ENCODE results near the gene PNCK.

The PNCK gene

DNA sequence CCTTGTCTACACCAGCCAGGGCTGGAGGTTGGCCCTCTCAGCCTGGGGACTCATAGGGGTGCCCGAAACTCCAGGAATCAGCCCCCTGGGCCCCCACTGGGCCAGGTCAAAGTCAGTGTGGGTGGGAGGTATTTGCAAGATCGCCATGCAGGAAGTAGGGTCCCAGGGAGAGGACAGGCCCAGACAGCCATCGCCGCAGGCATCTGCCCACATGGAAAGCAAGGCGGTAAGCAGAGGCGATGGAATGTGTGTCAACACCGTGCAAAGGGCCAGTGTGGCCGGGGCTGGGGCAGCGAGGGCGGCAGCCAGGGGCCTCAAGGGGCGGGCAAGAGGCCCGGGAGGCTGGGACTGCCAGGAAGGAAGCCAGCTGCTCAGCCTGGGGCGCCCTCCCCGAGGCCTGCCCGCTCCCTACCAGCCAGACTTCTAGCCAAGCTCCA, 45.9 kb downstream of the PNCK start:
- DNase-seq (ENCODE audit: low read depth in 3 of 3) = no peak

DNA sequence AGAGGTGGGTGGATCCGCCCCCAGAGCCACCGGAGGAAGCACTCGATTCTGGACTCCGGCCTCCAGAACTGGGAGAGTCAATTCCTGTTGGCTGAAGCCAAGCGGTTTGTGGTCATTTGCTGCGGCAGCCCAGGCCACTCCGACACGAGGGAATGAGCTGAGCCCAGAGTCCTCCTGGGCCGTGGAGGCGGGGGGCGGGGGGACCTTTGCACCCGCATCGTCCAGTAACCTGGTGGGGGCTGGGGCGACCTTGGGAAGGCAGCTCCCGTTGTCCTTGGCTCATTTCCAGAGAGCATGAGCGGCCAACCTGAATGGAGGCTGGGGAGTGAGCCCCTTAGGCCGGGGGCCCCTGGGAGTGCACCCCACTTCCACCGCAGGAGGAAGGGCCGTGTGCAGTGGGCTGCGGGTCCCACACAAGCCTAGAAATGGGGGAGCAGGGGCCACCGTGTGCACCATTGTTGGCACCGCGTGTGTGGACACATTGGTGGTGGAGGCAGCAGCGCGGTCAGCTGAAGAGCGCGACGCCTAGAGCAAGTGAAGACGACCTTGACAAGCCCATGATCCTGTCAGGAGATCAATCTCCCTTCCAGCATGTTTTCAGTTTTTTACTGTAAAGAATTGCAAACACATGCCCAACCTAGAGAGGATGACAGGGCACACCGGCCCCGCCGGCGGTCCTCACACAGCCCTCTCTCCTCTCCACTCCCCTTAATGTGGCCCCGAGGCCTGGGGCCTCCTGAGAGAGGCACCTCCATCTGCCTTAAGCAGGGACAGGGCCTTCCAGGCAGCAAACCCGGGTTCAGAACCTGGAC, 46.5 kb downstream of the PNCK start:
- no peak for DNase-seq (ENCODE audit: low read depth in 3 of 3)

DNA sequence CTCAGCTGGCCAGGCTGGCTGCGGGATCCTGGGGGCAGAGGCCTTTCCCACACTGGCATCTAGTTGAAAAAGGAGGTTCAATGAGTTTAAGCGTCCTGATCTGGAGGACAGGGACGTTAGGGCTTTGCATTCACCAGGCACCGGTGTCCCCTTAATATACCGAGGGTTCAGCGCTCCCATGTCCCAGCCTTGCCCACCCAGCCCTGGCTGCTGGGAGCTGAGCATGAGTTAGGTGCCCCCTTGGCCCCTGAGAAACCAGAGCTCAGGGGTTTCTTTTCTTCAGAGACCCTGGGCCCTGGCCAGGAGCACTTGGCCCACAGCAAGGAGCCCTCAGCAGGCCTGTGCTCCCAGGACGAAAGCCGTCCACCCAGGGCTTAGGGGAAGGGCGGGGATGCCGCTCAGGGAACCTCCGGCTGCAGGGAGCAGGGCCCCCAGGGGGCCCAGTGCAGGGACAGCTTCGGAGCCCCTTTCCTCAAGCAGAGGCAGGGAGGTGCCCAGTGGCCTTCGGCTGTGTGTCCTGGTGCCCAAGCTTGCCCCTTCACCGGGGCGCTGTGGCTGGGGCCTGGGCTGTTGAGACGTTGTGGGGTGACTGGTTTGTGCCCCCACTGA, 47.5 kb downstream of the PNCK start:
- DNase-seq (ENCODE audit: low read depth in 3 of 3) = no peak

DNA sequence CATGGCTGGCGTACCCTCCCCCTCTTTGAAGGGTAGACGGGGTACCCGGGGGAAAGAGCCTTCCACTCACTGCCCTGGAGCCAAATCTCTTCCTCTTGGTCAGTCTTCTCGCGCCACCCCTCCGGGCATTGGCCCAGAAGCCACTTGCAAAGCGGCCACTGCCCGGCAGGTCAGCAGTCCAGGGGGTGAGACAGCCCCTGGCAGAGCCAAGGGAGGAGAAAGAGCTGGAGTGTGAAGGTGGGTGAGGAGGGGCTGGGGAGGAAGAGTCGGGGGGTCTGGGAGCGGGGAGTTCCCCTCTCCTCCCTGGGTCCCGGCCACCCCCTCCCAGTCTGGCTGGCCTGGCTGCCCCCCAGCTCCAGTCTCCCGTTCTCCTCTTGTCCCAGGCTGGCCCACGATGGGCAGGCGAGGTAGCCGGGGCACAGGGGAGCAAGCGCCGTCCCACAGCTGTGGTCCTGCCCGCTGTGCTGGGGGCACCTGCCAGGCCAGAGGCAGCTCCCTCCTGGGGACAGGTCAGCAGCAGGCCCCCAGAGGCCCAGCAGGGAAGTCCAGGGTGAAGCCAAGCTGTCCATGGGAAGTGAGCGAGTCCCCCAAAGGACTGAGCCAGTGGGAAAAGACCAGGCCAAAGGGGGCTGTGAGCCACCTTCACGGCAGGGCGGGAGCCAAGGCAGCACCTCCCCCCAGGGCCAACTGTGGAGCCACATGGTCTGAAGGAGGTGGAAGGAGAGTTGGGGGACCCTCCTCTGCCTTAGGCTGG, 48.2 kb downstream of the PNCK start:
- no peak for DNase-seq (ENCODE audit: low read depth in 3 of 3)

DNA sequence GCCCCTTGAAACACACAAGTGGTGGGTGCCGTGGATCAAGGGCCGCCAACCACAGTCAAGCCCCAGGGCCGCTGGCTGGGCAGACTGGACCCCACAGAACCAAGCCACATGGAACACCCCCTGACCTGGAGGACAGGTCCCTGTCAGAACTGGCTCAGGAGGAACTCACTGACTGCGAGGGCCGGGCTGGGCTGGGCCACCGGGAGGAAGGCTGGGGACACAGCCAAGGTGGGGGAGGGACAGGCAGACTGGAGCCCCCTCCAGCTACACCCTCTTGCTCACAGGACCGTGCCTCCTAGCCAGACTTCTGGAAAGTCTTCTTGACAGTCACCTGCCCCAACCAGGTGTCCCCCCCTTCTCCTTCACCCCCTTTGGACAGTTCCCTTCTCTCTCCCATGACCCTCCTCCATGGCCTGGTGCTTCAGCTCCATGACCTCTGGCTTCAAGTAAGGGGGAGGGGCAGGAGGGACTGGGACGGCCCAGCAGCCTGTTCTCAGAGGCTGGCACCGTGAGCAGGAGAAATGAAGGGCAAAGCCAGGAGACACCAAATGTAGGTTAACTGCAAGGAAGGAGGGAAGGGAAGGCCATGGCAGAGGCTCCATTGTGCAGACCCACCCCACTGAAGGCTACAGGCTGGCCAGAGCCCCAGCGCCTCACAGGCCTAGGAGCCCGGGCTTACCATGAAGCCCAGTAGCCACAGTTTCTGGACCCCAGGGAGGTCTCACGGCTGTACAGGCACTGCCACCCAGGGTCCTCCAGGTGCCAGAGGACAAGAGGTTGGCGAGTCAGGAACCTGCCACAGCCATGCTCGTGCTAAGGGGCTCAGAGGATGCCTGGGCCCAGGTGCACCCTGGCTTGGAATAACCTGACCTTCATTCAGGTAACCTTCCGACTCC, 49.2 kb downstream of the PNCK start:
- no peak for DNase-seq (ENCODE audit: low read depth in 3 of 3)

DNA sequence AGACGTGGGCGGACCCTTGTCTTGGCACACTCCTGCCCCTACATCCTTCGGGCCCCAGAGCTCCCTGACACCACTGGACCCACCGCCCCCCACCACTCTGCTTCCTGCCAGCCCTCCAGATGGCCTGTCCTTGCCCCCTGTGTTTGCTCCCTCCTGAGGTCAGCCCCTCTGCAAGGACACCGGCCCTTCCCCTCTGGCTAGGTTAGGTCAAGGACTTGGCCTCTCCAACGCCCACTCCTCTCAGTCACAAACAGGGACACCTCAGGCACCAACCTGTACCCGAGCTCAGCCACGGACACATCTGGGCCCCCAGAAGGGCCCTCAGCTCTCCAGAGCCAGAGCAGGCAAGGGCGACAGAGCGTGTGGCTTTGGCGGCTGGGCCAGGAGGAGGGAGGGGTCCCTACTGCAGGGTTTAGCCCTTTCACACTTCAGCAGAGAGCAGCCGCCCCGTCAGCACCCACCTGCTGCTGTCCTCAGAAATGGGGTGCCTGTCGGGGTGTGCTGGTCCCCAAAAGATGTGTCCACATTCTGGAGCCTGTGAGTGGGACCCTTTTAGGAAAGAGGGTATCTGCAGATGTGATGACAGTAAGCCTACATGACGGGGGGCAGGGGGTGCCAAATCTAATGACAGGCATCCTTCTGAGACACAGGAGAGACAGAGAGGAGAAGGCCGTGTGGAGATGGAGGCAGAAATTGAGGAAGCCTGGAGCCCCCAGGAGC, 50.1 kb downstream of the PNCK start:
- no peak for DNase-seq (ENCODE audit: low read depth in 3 of 3)

DNA sequence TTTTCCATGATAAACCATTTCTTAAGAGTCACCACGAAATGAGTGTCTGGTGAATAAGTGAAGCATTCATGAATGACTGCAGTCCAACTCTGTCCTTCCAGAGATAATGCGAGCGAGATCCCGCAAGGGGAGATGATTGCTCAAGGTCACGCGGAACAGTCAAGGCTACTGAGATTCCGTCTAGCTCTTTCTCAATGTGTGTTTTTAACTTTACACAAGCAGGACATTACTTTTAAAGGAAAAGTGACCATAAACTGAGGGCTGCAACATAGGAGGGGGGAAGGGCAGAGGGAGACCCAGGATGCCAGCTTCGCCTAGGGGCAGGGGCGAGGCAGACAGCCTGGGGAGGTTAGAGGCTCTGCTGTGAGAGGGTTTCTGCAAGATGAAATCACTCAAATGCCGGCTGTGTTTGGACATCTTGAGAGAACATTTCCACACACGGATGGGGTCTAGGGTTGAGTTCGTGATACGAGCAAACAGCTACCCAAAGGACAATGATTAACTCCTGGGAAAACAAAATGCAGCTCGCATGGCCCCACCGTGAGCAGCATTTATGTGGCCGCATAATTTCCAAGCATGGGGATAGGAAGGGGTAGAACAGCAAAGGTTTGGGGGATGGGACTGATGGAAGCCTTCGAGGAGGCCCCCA, 50.8 kb downstream of the PNCK start:
- DNase-seq (ENCODE audit: low read depth in 3 of 3) = no peak

DNA sequence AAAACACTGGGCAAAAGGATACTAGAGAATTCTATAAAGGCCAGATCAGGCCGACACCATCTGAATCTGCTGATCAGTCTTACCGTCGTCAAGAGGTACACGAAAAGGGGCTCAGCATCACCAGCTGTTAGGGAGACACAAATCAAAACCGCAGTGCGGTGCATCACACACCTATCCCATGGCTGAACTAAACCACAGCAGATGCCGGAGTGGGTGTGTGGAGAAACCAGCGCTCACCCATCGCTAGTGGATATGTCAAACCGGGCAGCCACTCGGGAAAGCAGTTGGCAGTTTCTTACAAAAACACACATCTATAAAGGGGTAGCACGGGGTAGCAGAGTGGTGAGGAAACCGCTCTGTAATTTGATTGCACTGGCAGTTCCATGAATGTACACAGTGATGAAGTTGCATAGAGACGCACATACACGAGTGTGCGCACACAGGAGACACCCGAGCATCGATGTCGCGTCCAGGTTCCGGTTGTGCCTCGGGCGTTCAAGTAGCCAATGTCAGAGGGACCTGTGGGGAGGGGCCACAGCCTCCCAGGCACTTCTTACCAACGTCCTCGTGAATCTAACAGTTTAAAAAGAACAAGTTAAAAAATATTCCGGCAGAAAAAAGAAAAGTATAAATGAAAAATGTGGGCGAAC, 51.5 kb downstream of the PNCK start:
- no peak for DNase-seq (ENCODE audit: low read depth in 3 of 3)

DNA sequence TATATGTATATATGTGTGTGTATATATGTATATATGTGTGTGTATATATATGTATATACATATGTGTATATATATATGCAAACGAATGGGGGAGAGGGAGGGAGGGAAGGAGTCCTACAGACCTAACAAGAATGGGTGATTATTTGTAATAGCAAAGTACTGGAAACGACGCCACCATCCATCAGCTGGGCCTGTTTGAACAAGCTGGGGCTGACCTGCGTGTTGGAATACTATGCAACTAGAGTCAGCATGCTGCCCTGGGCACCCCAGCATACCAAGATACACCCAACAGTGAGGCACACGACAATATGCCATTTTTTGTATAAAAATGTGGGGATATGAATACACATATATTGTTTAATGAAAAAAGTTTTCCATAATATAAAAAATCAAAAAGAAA, 53.0 kb downstream of the PNCK start:
- DNase-seq (ENCODE audit: low read depth in 3 of 3) = no peak
